ENCODE results near the gene PROM1. TPM values are rescaled to one million over a fixed set of nuclear protein-coding genes. Genes with fewer than 3 reads are reported as not detected.

The PROM1 gene
- total RNA-seq, 5 donors from 2014 or later (not counting 1 experiment from before 2014, with no cell fraction given): 0.38 to 2.0 (median 1.4) TPM

DNA sequence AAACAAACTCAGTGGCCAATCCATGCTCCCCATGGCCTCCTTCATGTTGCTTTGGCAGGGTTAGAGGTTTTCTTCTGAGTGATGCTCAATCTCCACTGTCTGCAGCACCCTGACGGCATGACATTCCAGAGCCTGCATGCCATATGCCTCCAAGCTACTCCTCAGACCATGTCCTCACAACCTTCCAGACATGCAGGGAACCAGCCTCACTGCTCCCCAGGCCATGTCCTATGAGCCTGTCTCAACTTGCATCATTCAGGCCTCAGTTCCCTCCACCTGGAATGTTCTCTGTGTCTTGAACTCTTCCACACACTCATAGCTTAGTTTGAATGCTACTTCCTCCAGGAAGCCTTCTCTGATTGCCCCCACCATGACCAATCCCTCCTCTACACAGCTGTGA is 18.8 kb downstream of the PROM1 start:
- no peak overlapping the region for H3K27ac ChIP-seq (ENCODE audit: low read length)
- Mint-ChIP-seq H3K27me3 (peaks cover 21 to 25% of the 10 kb centered on the region in 2 donors), H3K9me3 (peaks cover 0 to 8% (median 4%) of the 10 kb centered on the region in 3 donors), H3K4me3 (no peak overlapping the region), H3K27ac (no peak overlapping the region), H3K36me3 (peaks cover 3% of the 10 kb centered on the region), H3K4me1 (peaks cover 0 to 6% (median 6%) of the 10 kb centered on the region in 3 donors)
- ATAC-seq (replicated peaks in 1 of 4) (no peak), DNase-seq (no peak)
- H3K36me3 ChIP-seq (ENCODE audit: control insufficient read depth in 2 of 2, extremely low read depth in 1 of 2, insufficient read depth in 1 of 2, low read length in 1 of 2): no peaks in the 10 kb centered on the region
- H3K4me3 ChIP-seq (ENCODE audit: control insufficient read depth in 1 of 2, extremely low read depth in 1 of 2, low read length in 1 of 2): no peak overlapping the region
- POLR2A ChIA-PET: no interaction called here
- no peaks in the 10 kb centered on the region for H3K9me3 ChIP-seq
- CTCF ChIA-PET: no interaction called here
- H3K27me3 ChIP-seq (replicated peaks in 1 of 2; ENCODE audit: control insufficient read depth in 2 of 2, extremely low read depth in 1 of 2, insufficient read depth in 2 of 2, low read length in 1 of 2): peaks cover 0 to 5% of the 10 kb centered on the region in 2 experiments
- H3K4me1 ChIP-seq (ENCODE audit: control insufficient read depth in 1 of 2, extremely low read depth in 1 of 2, insufficient read depth in 2 of 2, low read length in 2 of 2): no peaks in the 10 kb centered on the region
- 90% methylated on average over 1 of the region's 1 CpG for WGBS (ENCODE audit: insufficient coverage)

DNA sequence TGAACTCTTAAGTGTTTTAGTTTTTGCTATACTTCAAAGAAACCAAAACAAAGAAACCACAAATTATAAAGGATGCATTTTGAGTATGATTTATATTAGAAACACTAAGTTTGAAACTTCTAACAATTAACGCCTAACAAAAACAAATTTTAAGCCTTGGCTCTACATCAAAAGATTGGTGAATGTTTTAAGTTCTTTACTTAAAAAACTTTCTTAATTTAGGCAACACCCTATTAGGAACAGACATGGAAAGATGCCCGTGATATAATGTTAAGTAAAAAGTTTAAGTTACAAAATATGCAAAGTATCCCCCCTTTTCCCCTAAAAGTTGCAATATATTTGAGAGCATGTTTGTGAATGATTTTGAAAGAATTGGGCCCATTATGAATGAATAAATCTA is 21.2 kb downstream of the PROM1 start:
- no peak overlapping the region for H3K4me3 Mint-ChIP-seq
- H3K9me3 Mint-ChIP-seq: peaks cover 0 to 8% (median 4%) of the 10 kb centered on the region in 3 donors
- H3K27ac Mint-ChIP-seq: no peak overlapping the region
- no peaks in the 10 kb centered on the region for H3K4me1 ChIP-seq (ENCODE audit: control insufficient read depth in 1 of 2, extremely low read depth in 1 of 2, insufficient read depth in 2 of 2, low read length in 2 of 2)
- peaks cover 0 to 6% (median 6%) of the 10 kb centered on the region in 3 donors for H3K4me1 Mint-ChIP-seq
- no peak overlapping the region for H3K4me3 ChIP-seq (ENCODE audit: control insufficient read depth in 1 of 2, extremely low read depth in 1 of 2, low read length in 1 of 2)
- ChIA-PET CTCF (no interaction called here), POLR2A (no interaction called here)
- peaks cover 3% of the 10 kb centered on the region for H3K36me3 Mint-ChIP-seq
- no peak overlapping the region for H3K27ac ChIP-seq (ENCODE audit: low read length)
- ATAC-seq (replicated peaks in 1 of 4): no peak
- peaks cover 11 to 23% of the 10 kb centered on the region in 2 donors for H3K27me3 Mint-ChIP-seq
- H3K27me3 ChIP-seq (replicated peaks in 1 of 2; ENCODE audit: control insufficient read depth in 2 of 2, extremely low read depth in 1 of 2, insufficient read depth in 2 of 2, low read length in 1 of 2): peaks cover 0 to 9% of the 10 kb centered on the region in 2 experiments
- no peaks in the 10 kb centered on the region for H3K36me3 ChIP-seq (ENCODE audit: control insufficient read depth in 2 of 2, extremely low read depth in 1 of 2, insufficient read depth in 1 of 2, low read length in 1 of 2)
- no peaks in the 10 kb centered on the region for H3K9me3 ChIP-seq
- DNase-seq: no peak
- no CpG with 5 or more reads among the region's 2 CpGs for WGBS (ENCODE audit: insufficient coverage)

DNA sequence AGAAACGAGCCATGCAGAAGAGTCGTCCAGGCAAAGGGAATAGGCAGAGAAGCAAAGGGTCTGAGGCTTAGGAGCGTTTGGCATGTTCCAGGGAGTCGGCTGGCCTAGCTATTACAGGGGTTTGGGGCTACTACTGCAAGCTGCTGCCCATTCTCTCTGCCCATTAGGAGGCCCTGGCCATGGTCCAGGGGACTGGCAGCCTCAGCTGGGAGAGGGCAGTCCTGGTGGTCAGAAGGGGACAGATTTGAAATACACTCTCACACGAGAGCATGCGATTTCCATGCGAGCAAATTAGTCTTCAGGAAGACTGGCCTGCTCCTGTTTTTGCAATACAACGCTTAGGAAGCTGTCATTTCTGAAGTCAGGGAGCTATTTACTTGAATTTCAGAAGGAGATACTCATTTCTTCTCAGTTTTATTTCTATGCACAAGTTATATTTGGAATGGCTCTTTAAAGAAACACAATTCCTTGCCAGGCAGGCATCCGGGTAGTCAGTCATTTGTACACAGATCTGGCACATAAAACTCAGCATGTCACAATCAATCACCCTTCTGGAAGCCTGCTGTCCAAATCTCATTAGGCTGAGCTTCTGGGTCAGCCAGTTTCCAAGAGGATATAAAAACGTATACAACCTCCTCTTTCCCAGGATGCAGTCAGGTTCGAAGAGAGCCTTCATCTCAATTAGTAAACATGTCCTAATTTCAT is 27.0 kb downstream of the PROM1 start:
- H3K4me3 ChIP-seq (ENCODE audit: control insufficient read depth in 1 of 2, extremely low read depth in 1 of 2, low read length in 1 of 2): no peak overlapping the region
- H3K36me3 Mint-ChIP-seq: no peaks in the 10 kb centered on the region
- POLR2A ChIA-PET: no interaction called here
- H3K27ac Mint-ChIP-seq: peak overlapping the region in 1 of 2 donors; percentile 37
- H3K27me3 ChIP-seq (replicated peaks in 1 of 2; ENCODE audit: control insufficient read depth in 2 of 2, extremely low read depth in 1 of 2, insufficient read depth in 2 of 2, low read length in 1 of 2): peaks cover 0 to 12% of the 10 kb centered on the region in 2 experiments
- H3K9me3 ChIP-seq: no peaks in the 10 kb centered on the region
- H3K4me1 ChIP-seq (ENCODE audit: control insufficient read depth in 1 of 2, extremely low read depth in 1 of 2, insufficient read depth in 2 of 2, low read length in 2 of 2): no peaks in the 10 kb centered on the region
- CTCF ChIA-PET: no interaction called here
- DNase-seq (no peak), ATAC-seq (replicated peaks in 1 of 4) (no peak)
- 64% methylated on average over 10 of the region's 11 CpGs for WGBS (ENCODE audit: insufficient coverage)
- no peaks in the 10 kb centered on the region for H3K4me1 Mint-ChIP-seq
- no peaks in the 10 kb centered on the region for H3K36me3 ChIP-seq (ENCODE audit: control insufficient read depth in 2 of 2, extremely low read depth in 1 of 2, insufficient read depth in 1 of 2, low read length in 1 of 2)
- no peak overlapping the region for H3K4me3 Mint-ChIP-seq
- no peaks in the 10 kb centered on the region for H3K9me3 Mint-ChIP-seq
- peaks cover 30 to 37% of the 10 kb centered on the region in 2 donors for H3K27me3 Mint-ChIP-seq
- no peak overlapping the region for H3K27ac ChIP-seq (ENCODE audit: low read length)

DNA sequence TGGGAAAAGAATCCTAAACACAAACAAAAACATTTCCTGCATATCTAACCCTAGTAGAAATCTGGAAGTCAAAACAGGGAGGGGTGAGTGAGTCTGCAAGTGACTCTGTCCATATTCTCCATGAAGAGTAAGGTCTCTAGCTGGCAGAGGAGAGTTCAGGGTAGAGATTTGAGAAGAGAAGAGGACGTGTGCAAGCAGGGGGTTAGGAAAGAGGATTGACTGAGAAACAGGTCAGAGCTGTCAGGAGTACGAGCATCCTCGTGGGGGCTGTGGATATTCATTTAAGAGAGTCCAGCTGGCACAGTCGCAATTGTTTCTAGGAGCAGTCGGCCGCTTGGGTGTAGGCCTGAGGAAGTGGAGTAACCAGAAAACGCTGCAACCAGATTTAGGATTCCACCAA is 27.9 kb downstream of the PROM1 start:
- POLR2A ChIA-PET: interaction anchor here in 1 of 2 donors (0.5 kb wide), 1 partner anchor 1746 kb away, joined by 3 read pairs; no protein-coding TSS in a partner anchor
- no peak overlapping the region for H3K4me3 Mint-ChIP-seq
- no peak overlapping the region for H3K27ac Mint-ChIP-seq
- no peaks in the 10 kb centered on the region for H3K9me3 Mint-ChIP-seq
- peaks cover 29 to 30% of the 10 kb centered on the region in 2 donors for H3K27me3 Mint-ChIP-seq
- CTCF ChIA-PET: no interaction called here
- Histone ChIP-seq H3K27ac (ENCODE audit: low read length) (no peak overlapping the region), H3K9me3 (no peaks in the 10 kb centered on the region), H3K4me1 (ENCODE audit: control insufficient read depth in 1 of 2, extremely low read depth in 1 of 2, insufficient read depth in 2 of 2, low read length in 2 of 2) (no peaks in the 10 kb centered on the region), H3K36me3 (ENCODE audit: control insufficient read depth in 2 of 2, extremely low read depth in 1 of 2, insufficient read depth in 1 of 2, low read length in 1 of 2) (no peaks in the 10 kb centered on the region), H3K27me3 (replicated peaks in 1 of 2; ENCODE audit: control insufficient read depth in 2 of 2, extremely low read depth in 1 of 2, insufficient read depth in 2 of 2, low read length in 1 of 2) (peaks cover 0 to 14% of the 10 kb centered on the region in 2 experiments), H3K4me3 (ENCODE audit: control insufficient read depth in 1 of 2, extremely low read depth in 1 of 2, low read length in 1 of 2) (no peak overlapping the region)
- no peaks in the 10 kb centered on the region for H3K4me1 Mint-ChIP-seq
- DNase-seq: no peak
- WGBS (ENCODE audit: insufficient coverage): 32% methylated on average over 5 of the region's 7 CpGs
- no peak for ATAC-seq (replicated peaks in 1 of 4)
- H3K36me3 Mint-ChIP-seq: no peaks in the 10 kb centered on the region

DNA sequence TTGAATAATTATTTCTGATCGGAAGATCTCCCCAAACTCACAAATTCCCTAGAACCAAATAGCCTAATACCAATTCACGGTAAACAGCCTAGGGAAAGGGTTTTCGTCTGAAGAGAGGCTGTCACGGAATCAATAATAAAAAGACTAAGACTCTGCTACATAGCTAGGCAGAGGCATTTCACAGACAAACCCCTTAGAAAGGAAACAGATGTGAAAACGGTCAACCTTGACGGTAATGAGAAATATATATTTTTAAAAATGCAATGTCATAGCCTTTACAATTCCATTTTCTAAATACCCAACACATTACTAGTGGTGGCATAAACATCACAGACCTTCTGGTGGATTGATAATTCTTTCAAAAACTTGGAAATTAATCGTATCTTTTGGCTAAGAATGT is 28.4 kb downstream of the PROM1 start:
- Histone ChIP-seq H3K36me3 (ENCODE audit: control insufficient read depth in 2 of 2, extremely low read depth in 1 of 2, insufficient read depth in 1 of 2, low read length in 1 of 2) (no peaks in the 10 kb centered on the region), H3K27me3 (replicated peaks in 1 of 2; ENCODE audit: control insufficient read depth in 2 of 2, extremely low read depth in 1 of 2, insufficient read depth in 2 of 2, low read length in 1 of 2) (peaks cover 0 to 14% of the 10 kb centered on the region in 2 experiments), H3K4me3 (ENCODE audit: control insufficient read depth in 1 of 2, extremely low read depth in 1 of 2, low read length in 1 of 2) (no peak overlapping the region), H3K4me1 (ENCODE audit: control insufficient read depth in 1 of 2, extremely low read depth in 1 of 2, insufficient read depth in 2 of 2, low read length in 2 of 2) (no peaks in the 10 kb centered on the region), H3K9me3 (no peaks in the 10 kb centered on the region), H3K27ac (ENCODE audit: low read length) (no peak overlapping the region)
- no peak for ATAC-seq (replicated peaks in 1 of 4)
- CTCF ChIA-PET: no interaction called here
- H3K36me3 Mint-ChIP-seq: no peaks in the 10 kb centered on the region
- no CpG with 5 or more reads among the region's 7 CpGs for WGBS (ENCODE audit: insufficient coverage)
- no peaks in the 10 kb centered on the region for H3K4me1 Mint-ChIP-seq
- H3K27ac Mint-ChIP-seq: no peak overlapping the region
- no peaks in the 10 kb centered on the region for H3K9me3 Mint-ChIP-seq
- POLR2A ChIA-PET: no interaction called here
- H3K27me3 Mint-ChIP-seq: peaks cover 29 to 32% of the 10 kb centered on the region in 2 donors
- DNase-seq: no peak
- H3K4me3 Mint-ChIP-seq: no peak overlapping the region

DNA sequence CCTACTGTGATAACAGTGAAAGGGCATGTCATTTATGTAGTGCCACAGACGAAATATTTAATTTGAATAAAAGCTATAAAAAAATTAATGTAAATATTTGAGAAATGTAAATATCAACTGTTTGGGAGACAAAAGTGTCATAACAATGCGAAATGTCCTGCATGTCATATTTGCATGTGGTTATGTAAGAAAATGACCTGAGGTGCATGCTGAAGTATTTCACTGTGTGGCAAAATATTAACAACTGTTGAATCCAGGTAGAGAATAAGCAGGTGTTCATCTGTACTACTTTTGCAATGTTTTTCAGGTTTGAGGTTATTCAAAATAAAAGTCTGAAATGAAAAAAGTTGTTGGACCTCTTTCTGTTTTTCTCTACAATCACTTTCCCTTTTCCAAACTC is 30.9 kb downstream of the PROM1 start:
- Histone ChIP-seq H3K27me3 (replicated peaks in 1 of 2; ENCODE audit: control insufficient read depth in 2 of 2, extremely low read depth in 1 of 2, insufficient read depth in 2 of 2, low read length in 1 of 2) (peaks cover 0 to 14% of the 10 kb centered on the region in 2 experiments), H3K9me3 (no peaks in the 10 kb centered on the region), H3K36me3 (ENCODE audit: control insufficient read depth in 2 of 2, extremely low read depth in 1 of 2, insufficient read depth in 1 of 2, low read length in 1 of 2) (no peaks in the 10 kb centered on the region), H3K27ac (ENCODE audit: low read length) (no peak overlapping the region), H3K4me3 (ENCODE audit: control insufficient read depth in 1 of 2, extremely low read depth in 1 of 2, low read length in 1 of 2) (no peak overlapping the region), H3K4me1 (ENCODE audit: control insufficient read depth in 1 of 2, extremely low read depth in 1 of 2, insufficient read depth in 2 of 2, low read length in 2 of 2) (no peaks in the 10 kb centered on the region)
- WGBS (ENCODE audit: insufficient coverage): 100% methylated on average over 1 of the region's 2 CpGs
- Mint-ChIP-seq H3K4me3 (no peak overlapping the region), H3K27ac (no peak overlapping the region), H3K9me3 (no peaks in the 10 kb centered on the region), H3K4me1 (no peaks in the 10 kb centered on the region), H3K27me3 (peaks cover 26 to 32% of the 10 kb centered on the region in 2 donors), H3K36me3 (no peaks in the 10 kb centered on the region)
- ChIA-PET CTCF (no interaction called here), POLR2A (interaction anchor here in 1 of 2 donors (0.6 kb wide), 1 partner anchor 686 kb away, joined by 3 read pairs; no protein-coding TSS in a partner anchor)
- no peak for DNase-seq
- no peak for ATAC-seq (replicated peaks in 1 of 4)
